ENCODE measurements around the gene POLR2F. TPM values are rescaled to one million over a fixed set of nuclear protein-coding genes. Genes with fewer than 3 reads are reported as not detected.
A peak's percentile ranks its signal among the peaks of the same experiment; 100 is the strongest.

The POLR2F gene
- total RNA-seq, 1 donor from 2014 or later, result 58.9 TPM

GRCh38 chr22:37981282-37982011 is 27.9 kb downstream of the POLR2F start:
- Mint-ChIP-seq H3K27ac (ENCODE audit: unreplicated experiment) (no peak overlapping the region), H3K4me3 (ENCODE audit: unreplicated experiment) (no peak overlapping the region), H3K4me1 (ENCODE audit: unreplicated experiment) (peaks cover 2% of the 10 kb centered on the region), H3K27me3 (ENCODE audit: unreplicated experiment) (peaks cover 7% of the 10 kb centered on the region), H3K9me3 (ENCODE audit: unreplicated experiment) (no peaks in the 10 kb centered on the region), H3K36me3 (ENCODE audit: low read depth, unreplicated experiment) (no peaks in the 10 kb centered on the region)
- no peak for TF ChIP-seq CTCF (IDR thresholded peaks at IDR 0.05; ENCODE audit: unreplicated experiment)
- no peak for DNase-seq (ENCODE audit: low spot score)

- TF ChIP-seq CTCF (IDR thresholded peaks at IDR 0.05; ENCODE audit: unreplicated experiment), result no peak
- H3K27ac Mint-ChIP-seq (ENCODE audit: unreplicated experiment), result no peak overlapping the region
- H3K36me3 Mint-ChIP-seq (ENCODE audit: low read depth, unreplicated experiment), result no peaks in the 10 kb centered on the region
- H3K27me3 Mint-ChIP-seq (ENCODE audit: unreplicated experiment), result peaks cover 7% of the 10 kb centered on the region
- no peaks in the 10 kb centered on the region for H3K9me3 Mint-ChIP-seq (ENCODE audit: unreplicated experiment)
- no peak for DNase-seq (ENCODE audit: low spot score)
- H3K4me3 Mint-ChIP-seq (ENCODE audit: unreplicated experiment), result no peak overlapping the region
- peaks cover 2% of the 10 kb centered on the region for H3K4me1 Mint-ChIP-seq (ENCODE audit: unreplicated experiment)
These were observed 28.8 kb downstream of the POLR2F start for GRCh38 chr22:37982151-37982785.

- Mint-ChIP-seq H3K36me3 (ENCODE audit: low read depth, unreplicated experiment) (no peaks in the 10 kb centered on the region), H3K4me1 (ENCODE audit: unreplicated experiment) (peaks cover 2% of the 10 kb centered on the region), H3K9me3 (ENCODE audit: unreplicated experiment) (no peaks in the 10 kb centered on the region), H3K27me3 (ENCODE audit: unreplicated experiment) (peaks cover 10% of the 10 kb centered on the region), H3K4me3 (ENCODE audit: unreplicated experiment) (no peak overlapping the region), H3K27ac (ENCODE audit: unreplicated experiment) (no peak overlapping the region)
- DNase-seq (ENCODE audit: low spot score), result peak; percentile 69
- TF ChIP-seq CTCF (IDR thresholded peaks at IDR 0.05; ENCODE audit: unreplicated experiment), result peak; percentile 81
These were observed 29.7 kb downstream of the POLR2F start for GRCh38 chr22:37982938-37983859.

GRCh38 chr22:37983860-37984791 is 30.6 kb downstream of the POLR2F start, which contains the start of gene SOX10:
SOX10 (minus strand) TSS chr22:37984555; CDS start chr22:37983784, 771 bp downstream.
- peaks cover 13% of the 10 kb centered on the region for H3K27me3 Mint-ChIP-seq (ENCODE audit: unreplicated experiment)
- no peaks in the 10 kb centered on the region for H3K36me3 Mint-ChIP-seq (ENCODE audit: low read depth, unreplicated experiment)
- peak within 1 kb of the TSS; percentile 37 for H3K4me3 Mint-ChIP-seq (ENCODE audit: unreplicated experiment)
- no peak for DNase-seq (ENCODE audit: low spot score)
- TF ChIP-seq CTCF (IDR thresholded peaks at IDR 0.05; ENCODE audit: unreplicated experiment), result no peak
- no peak within 1 kb of the TSS for H3K27ac Mint-ChIP-seq (ENCODE audit: unreplicated experiment)
- no peaks in the 10 kb centered on the region for H3K9me3 Mint-ChIP-seq (ENCODE audit: unreplicated experiment)
- H3K4me1 Mint-ChIP-seq (ENCODE audit: unreplicated experiment), result peaks cover 2% of the 10 kb centered on the region
